ENCODE data around the gene MMP20.
A peak's percentile ranks its signal among the peaks of the same experiment; 100 is the strongest.

Gene MMP20

GRCh38 chr11:102603576-102603975 is 21.6 kb downstream of the MMP20 start:
- no peak for TF ChIP-seq NFIC (IDR thresholded peaks at IDR 0.05)
- TF ChIP-seq EGR1 (IDR thresholded peaks at IDR 0.05), result no peak
- no peak for TF ChIP-seq FOXM1 (IDR thresholded peaks at IDR 0.05; ENCODE audit: borderline replicate concordance, low read depth)
- TF ChIP-seq YY1 (IDR thresholded peaks at IDR 0.05; ENCODE audit: low read depth), result no peak
- no peak for TF ChIP-seq ZBTB7A (IDR thresholded peaks at IDR 0.05; ENCODE audit: low read depth)
- TF ChIP-seq EP300 (IDR thresholded peaks at IDR 0.05; ENCODE audit: borderline replicate concordance), result no peak
- TF ChIP-seq TAF1 (IDR thresholded peaks at IDR 0.05; ENCODE audit: low read depth), result no peak
- TF ChIP-seq TCF12 (IDR thresholded peaks at IDR 0.05; ENCODE audit: low read depth), result no peak
- no peak for TF ChIP-seq TEAD4 (IDR thresholded peaks at IDR 0.05)

- TF ChIP-seq CREB1 (IDR thresholded peaks at IDR 0.05; ENCODE audit: low read depth), result no peak
- TF ChIP-seq EP300 (IDR thresholded peaks at IDR 0.05; ENCODE audit: borderline replicate concordance), result no peak
- no peak for TF ChIP-seq YY1 (IDR thresholded peaks at IDR 0.05; ENCODE audit: low read depth)
- TF ChIP-seq, protein P1, sequence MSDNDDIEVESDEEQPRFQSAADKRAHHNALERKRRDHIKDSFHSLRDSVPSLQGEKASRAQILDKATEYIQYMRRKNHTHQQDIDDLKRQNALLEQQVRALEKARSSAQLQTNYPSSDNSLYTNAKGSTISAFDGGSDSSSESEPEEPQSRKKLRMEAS (IDR thresholded peaks at IDR 0.05), result no peak
- no peak for TF ChIP-seq TCF12 (IDR thresholded peaks at IDR 0.05; ENCODE audit: low read depth)
- no peak for TF ChIP-seq CEBPB (IDR thresholded peaks at IDR 0.05)
- no peak for TF ChIP-seq FOXM1 (IDR thresholded peaks at IDR 0.05; ENCODE audit: borderline replicate concordance, low read depth)
- TF ChIP-seq RAD21 (IDR thresholded peaks at IDR 0.05; ENCODE audit: low read depth), result no peak
Measured at GRCh38 chr11:102603091-102603490, 22.0 kb downstream of the MMP20 start.

- no peak for TF ChIP-seq RAD21 (IDR thresholded peaks at IDR 0.05; ENCODE audit: low read depth)
- TF ChIP-seq TAF1 (IDR thresholded peaks at IDR 0.05; ENCODE audit: low read depth), result no peak
- no peak for TF ChIP-seq CREB1 (IDR thresholded peaks at IDR 0.05; ENCODE audit: low read depth)
- no peak for TF ChIP-seq YY1 (IDR thresholded peaks at IDR 0.05; ENCODE audit: low read depth)
- no peak for TF ChIP-seq EGR1 (IDR thresholded peaks at IDR 0.05)
Measured at GRCh38 chr11:102600666-102601065, 24.5 kb downstream of the MMP20 start.

DNA sequence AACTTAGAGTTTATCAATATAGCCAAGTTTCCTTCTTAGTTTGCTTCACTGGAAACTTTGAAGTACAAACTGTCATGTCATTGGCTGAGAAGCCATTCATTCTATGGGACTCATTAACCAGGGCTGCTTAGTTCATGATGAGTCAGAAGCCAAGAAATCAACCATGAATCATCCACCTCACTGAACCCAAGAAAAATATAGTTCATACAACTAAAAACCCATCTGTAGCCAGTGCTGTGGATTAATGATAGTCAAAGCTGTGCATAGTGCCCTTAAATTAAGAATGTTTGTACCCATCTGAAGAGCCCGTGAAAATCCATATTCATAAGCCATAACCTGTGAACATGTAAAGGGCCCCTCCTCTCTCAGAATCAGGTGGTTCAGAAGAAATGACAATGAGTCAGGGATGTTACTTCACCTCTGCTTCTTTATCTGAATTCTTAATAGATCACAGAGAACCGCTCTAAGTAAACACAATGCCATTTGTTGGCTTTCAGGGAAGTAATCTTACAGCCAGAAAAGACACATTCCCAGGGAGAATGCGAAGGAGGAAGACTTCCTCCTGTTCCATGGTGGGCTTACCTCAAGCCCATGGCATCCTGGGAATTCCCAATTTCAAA is 25.4 kb downstream of the MMP20 start:
- no peak for TF ChIP-seq TCF12 (IDR thresholded peaks at IDR 0.05; ENCODE audit: low read depth)
- TF ChIP-seq EGR1 (IDR thresholded peaks at IDR 0.05), result no peak
- 0 out of 2 replicates have a peak, but pooled peaks have one; percentile 3 for TF ChIP-seq TEAD4 (IDR thresholded peaks at IDR 0.05)
- no peak for TF ChIP-seq ZBTB7A (IDR thresholded peaks at IDR 0.05; ENCODE audit: low read depth)
- TF ChIP-seq, protein P1 (IDR thresholded peaks at IDR 0.05), result no peak
- no peak for TF ChIP-seq TAF1 (IDR thresholded peaks at IDR 0.05; ENCODE audit: low read depth)

DNA sequence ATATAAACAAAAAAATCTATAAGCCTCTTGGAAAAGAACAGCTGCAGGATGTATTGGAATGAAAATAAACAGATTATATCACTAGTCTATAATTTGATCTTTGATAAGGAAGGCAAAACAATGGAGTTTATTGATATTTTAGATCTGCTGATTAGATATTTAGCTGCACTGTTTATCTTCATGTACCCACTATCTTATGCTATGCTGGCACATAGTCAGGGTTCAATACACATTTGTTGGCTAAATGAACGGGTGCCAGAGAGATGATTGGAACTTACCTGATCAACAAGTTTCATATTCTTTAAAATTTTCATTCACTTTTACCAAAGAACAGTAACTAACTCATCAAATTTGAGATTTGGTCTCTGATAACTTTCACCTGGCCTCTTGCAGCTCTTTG is 26.9 kb downstream of the MMP20 start:
- TF ChIP-seq, protein P1 (IDR thresholded peaks at IDR 0.05), result no peak
- TF ChIP-seq EP300 (IDR thresholded peaks at IDR 0.05; ENCODE audit: borderline replicate concordance), result no peak
- TF ChIP-seq EGR1 (IDR thresholded peaks at IDR 0.05), result no peak
- TF ChIP-seq FOXM1 (IDR thresholded peaks at IDR 0.05; ENCODE audit: borderline replicate concordance, low read depth), result no peak
- TF ChIP-seq TAF1 (IDR thresholded peaks at IDR 0.05; ENCODE audit: low read depth), result no peak
- TF ChIP-seq RAD21 (IDR thresholded peaks at IDR 0.05; ENCODE audit: low read depth), result no peak
- no peak for TF ChIP-seq NFIC (IDR thresholded peaks at IDR 0.05)
- TF ChIP-seq CREB1 (IDR thresholded peaks at IDR 0.05; ENCODE audit: low read depth), result no peak
- no peak for TF ChIP-seq TCF12 (IDR thresholded peaks at IDR 0.05; ENCODE audit: low read depth)
- no peak for TF ChIP-seq USF1 (IDR thresholded peaks at IDR 0.05)
- TF ChIP-seq TEAD4 (IDR thresholded peaks at IDR 0.05), result no peak

GRCh38 chr11:102596578-102596977 is 28.6 kb downstream of the MMP20 start:
- TF ChIP-seq REST (IDR thresholded peaks at IDR 0.05; ENCODE audit: low read depth) (no peak), TAF1 (IDR thresholded peaks at IDR 0.05; ENCODE audit: low read depth) (no peak)

- TF ChIP-seq RAD21 (IDR thresholded peaks at IDR 0.05; ENCODE audit: low read depth), result peak; percentile 29; the same call in 1 of the 2 replicates
- no peak for TF ChIP-seq FOXM1 (IDR thresholded peaks at IDR 0.05; ENCODE audit: borderline replicate concordance, low read depth)
Measured at GRCh38 chr11:102592634-102593581, 32.2 kb downstream of the MMP20 start.

- TF ChIP-seq CEBPB (IDR thresholded peaks at IDR 0.05) (no peak), TAF1 (IDR thresholded peaks at IDR 0.05; ENCODE audit: low read depth) (no peak), REST (IDR thresholded peaks at IDR 0.05; ENCODE audit: low read depth) (no peak), NFIC (IDR thresholded peaks at IDR 0.05) (no peak), EP300 (IDR thresholded peaks at IDR 0.05; ENCODE audit: borderline replicate concordance) (no peak), TEAD4 (IDR thresholded peaks at IDR 0.05) (no peak), ZBTB7A (IDR thresholded peaks at IDR 0.05; ENCODE audit: low read depth) (no peak), FOXM1 (IDR thresholded peaks at IDR 0.05; ENCODE audit: borderline replicate concordance, low read depth) (no peak), RAD21 (IDR thresholded peaks at IDR 0.05; ENCODE audit: low read depth) (no peak), TCF12 (IDR thresholded peaks at IDR 0.05; ENCODE audit: low read depth) (no peak)
- TF ChIP-seq, protein P1 (IDR thresholded peaks at IDR 0.05), result no peak
Measured at GRCh38 chr11:102592131-102592530, 33.0 kb downstream of the MMP20 start.
